NCI-H187 (cell line): ENCODE data around the gene SH3RF3.

Source experiments
- DNase-seq, 2 experiments: peaks; one replicate each; lab custom pipeline; 2025; lab: John Stamatoyannopoulos, UW

Gene SH3RF3

GRCh38 chr2:109419960-109420370, 291.0 kb downstream of the SH3RF3 start:
- DNase-seq = no peak

DNA sequence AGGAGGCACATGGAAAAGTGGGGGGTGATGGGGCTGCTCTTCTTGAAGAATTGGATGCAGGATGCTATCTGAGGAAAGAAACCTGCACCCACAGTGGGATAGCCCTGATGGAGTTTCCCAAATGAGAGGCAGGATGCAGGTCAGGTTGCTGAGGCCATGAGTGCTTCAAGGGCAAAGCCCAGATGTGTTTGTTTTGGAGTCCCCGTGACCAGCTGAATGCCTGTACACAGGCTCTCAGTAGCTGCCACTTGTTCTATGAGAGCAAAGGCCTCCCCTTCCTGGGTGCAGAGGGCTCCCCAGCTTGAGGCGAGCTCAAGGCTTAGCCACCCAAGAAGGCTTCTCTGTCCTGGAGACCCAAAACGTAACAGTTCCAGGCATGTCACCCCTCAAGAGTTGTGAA, 292.1 kb downstream of the SH3RF3 start:
- no peak for DNase-seq

DNA sequence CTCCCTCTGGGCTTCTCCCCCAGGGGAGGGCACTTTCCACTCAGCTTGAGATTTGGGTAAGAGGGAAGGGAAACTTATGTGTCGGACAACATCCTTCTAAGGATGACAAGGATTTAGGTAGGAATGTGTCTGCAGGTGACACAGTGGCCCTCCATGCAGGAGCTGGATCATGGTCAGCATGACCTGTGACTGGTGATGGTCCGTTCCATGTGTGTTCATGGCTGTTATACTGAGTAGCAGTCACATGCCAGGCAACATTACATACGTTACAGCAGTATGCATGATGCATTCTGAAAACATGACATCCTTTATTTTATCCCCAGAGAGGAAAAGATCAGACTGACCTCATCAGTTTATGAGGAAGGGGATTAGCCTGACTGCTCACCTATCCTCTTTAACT, 292.6 kb downstream of the SH3RF3 start:
- no peak for DNase-seq

DNA sequence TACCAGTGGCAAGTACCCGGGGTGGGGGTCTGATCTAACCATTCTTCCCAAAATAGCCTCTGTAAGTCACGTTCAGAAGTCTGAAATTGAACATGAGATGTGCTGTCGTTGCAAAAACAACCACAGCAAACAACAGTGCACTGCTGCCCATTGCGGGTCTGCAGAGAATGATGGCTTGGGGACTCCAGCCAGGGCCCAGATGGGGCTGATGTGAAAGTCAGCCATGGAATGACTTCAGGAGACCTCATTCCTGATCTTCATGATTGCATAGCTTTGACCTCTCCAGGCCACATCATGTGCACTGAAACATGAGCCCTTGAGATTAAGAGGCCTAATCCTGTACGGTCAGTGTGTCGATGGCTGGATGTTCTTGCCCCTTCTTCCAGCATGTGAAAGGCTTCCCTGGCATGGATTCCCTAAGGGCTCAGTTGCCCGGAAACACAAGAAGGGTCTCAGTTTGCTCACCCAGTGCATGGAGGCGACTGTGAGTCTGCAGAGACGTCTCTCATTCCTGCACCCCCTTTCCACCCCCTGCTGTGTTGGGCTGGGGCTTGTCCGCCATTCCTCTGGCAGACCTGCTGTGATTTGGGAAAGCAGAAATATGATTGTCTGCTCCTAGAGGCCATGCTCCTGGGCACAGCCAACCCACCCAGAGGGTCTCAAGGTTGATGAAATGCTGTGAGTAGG, 293.2 kb downstream of the SH3RF3 start:
- no peak for DNase-seq

- DNase-seq = no peak
Observed at GRCh38 chr2:109422758-109423500, 293.9 kb downstream of the SH3RF3 start.

- DNase-seq = no peak
Observed at GRCh38 chr2:109423556-109424359, 294.8 kb downstream of the SH3RF3 start.

GRCh38 chr2:109425411-109425810, 296.4 kb downstream of the SH3RF3 start:
- DNase-seq = no peak

- no peak for DNase-seq
Observed at GRCh38 chr2:109427661-109428091, 298.7 kb downstream of the SH3RF3 start.

- no peak for DNase-seq
Observed at GRCh38 chr2:109428281-109428680, 299.3 kb downstream of the SH3RF3 start.

DNA sequence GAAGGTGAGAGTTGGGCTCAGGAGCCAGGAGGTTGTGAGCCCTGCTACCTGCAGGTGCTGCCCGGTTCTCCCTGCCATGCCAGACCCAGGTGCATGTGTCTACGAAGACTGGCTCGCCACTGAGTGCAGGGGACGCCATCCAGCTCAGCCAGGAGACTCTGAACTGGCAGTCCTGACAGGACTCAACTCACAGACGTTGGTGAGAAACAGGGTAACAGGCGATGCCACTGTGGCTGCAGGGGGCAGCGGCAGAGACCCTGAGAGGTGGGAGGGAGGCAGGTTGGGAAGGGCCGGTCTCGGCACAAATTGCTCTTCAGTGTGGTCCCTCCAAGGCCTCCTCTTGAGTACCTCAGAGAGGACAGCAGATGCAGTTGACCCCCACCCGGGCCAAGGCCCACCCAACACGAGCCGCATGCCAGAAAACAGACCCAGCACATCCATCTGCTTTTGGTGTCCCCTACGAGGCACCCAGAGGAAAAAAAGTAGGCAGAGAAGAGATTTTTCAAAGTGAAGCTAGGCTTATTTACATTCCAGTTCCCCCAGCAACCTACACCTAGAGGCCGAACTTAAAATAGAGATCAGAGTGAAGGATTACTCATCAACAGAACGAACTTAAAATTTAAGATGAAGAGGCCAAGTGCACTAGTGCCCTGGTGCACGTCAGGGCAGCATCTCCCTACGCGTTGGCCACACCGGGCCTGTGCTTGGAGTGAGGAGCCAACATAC, 300.0 kb downstream of the SH3RF3 start:
- no peak for DNase-seq

DNA sequence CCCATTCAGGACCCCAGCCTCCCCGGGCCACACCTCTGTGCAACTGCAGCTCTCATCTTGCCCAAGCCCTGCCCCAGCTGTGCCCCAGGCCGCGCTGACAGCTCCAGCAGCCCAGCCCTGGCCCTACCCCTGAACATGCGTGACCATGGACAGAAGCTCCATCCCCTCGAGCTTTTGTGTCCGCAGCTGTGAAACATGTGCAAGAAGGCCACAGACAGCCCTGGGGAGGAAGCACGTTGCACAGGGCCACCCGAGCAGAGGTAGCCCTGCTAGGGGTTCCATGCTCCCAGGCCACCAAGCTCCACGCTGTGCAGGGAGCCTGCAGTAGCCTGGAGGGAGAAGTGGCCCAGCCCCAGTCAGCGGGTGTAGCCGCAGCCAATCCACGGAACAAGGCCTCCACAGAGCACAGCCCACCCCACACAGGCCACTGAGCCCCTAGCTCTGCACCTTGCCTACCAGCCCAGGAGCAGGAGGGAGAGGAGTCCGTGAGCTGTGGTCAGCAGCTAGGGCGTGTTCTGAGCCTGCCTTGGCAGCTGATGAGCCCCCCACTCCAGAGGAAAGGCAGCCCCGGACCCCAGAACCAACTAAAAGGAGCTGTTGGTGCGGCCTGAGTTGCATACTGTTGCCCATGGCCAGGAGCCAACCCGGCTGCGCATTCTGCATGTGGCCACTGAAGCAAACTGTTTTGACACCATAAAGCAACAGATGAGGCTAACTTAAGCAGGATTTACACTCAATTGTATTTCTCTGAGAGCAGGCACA, 300.7 kb downstream of the SH3RF3 start:
- no peak for DNase-seq

- no peak for DNase-seq
Observed at GRCh38 chr2:109430329-109430636, 301.3 kb downstream of the SH3RF3 start.

DNA sequence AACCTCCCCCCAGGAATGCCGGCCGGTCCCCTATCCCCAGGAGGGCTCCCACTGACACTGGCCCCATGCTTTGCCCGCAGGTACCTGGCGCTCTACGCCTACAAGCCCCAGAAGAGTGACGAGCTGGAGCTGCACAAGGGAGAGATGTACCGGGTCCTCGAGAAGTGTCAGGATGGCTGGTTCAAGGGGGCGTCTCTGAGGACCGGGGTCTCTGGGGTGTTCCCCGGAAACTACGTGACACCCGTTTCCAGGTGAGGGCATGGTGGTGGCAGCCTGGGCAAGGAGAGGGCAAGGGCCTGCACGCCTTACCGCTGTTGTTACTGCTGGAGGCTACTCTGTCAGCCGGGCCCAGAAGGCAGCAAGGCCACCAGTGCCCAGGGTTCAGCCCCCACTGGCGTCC, 303.4 kb downstream of the SH3RF3 start:
- no peak for DNase-seq

DNA sequence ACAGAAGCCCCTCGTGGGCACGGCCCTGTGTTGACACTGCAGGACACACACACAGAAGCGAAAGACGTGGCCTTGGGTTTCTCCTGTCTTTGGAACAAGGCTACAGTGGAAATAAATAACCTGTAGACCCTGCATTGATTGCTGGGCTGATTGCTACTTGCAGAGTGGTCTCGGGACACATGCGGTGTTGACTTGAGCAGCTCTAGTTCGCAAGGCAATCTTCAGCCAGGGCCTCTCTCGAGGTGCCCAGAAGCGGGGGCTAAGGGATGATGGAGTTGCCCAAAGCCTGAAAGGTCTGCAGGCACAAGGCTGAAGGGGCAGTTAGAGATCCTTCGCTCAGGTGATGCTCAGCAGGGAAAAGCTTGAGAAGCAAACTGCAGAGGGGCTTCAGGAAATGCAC, 304.5 kb downstream of the SH3RF3 start:
- DNase-seq = no peak

GRCh38 chr2:109433926-109434325, 304.9 kb downstream of the SH3RF3 start:
- DNase-seq = no peak

DNA sequence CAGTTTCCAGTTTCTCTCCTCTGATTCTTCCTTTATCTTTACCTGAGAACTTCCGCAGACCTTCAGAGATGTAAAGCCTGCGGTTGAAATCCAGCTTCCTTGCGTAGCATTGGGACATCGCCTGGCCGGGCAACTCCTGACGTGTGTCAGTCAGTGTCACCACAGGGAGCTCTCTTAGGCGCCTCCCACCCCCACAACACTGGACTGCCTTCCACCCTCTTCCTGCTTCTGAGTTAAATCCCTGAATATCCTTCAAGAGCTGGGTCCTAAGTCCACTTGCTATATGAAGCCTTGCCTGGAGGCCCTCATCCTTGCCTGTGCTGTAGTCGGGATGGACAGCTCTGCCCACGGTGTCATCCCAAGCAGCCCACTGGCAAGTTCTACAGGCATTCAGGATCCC, 305.3 kb downstream of the SH3RF3 start:
- no peak for DNase-seq

DNA sequence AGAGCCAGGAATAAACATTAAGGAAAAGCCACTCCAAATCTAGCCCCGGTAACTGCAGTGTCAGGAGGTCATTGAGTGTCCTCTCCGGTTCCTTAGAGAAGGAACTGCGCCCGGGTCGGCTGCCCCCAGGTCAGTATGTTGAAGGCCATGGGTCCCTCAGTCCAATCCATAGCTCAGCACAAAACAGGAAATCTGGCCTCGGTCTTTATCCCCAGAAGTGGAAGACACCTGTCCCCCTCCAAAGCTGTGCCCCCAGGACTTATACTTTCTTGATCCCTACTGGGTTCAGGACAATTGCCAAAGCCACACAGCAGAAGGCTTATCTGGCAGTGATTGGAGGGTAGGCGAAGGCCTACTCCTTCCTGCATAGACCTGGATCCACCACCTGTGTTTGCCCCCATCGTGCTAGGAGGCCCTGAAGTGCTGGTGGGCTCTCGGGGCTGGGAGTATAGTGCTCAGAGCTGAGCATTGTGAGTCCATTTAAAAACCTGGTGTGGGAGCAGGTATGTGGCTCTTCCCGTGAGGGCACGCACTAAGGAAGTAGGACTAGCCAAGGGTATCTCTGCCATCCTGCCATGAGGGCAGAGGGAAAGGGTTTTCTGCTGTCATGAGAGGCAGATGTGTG, 306.2 kb downstream of the SH3RF3 start:
- no peak for DNase-seq

DNA sequence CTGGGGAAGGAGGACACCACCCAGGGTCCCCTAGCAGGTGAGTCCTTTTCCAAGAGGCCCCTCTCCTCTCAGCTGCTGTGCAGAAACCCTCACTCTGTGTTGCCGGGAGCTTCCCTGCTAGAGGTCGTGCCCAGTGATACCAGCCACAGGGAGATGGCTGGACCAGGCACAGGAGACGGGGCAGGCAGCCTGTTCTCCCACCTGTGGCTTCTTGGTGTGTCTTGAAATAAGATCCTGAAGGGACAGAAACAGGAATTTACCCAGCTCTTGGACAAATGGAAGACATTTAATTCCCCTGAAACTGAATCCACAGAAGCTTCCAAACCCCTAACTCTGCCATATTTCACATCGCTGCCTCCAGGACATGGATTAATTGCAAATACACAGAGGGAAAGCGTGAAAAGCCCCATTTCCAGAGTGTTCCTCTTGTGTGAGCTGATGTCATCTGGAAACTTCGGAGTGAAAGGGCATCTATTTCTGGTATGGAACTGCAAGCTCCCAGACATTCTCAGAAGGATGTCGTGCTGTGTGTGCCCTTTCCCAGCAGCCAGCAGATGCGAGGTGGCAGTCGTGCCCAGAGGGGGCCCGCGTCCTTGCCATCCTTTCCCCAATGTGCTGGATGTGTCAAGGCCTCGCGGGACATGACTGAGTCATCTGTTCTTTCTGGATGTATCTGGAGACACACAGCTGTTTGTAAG, 307.0 kb downstream of the SH3RF3 start:
- DNase-seq = no peak

GRCh38 chr2:109436610-109437225, 307.7 kb downstream of the SH3RF3 start:
- no peak for DNase-seq
